H1 (cell line): ENCODE results near the gene CDK8. TPM values are rescaled to one million over a fixed set of nuclear protein-coding genes. Genes with fewer than 3 reads are reported as not detected.

Source experiments
- CTCF ChIA-PET: fragments of 300-600 bp; sonication (Branson Sonifier 250); formaldehyde crosslinking; loops from one replicate; lab custom pipeline; 2021; ENCODE audit not compliant: partially characterized antibody; lab: Charles Lee
- POLR2A ChIA-PET: fragments of 300-600 bp; sonication (Branson Sonifier 250); formaldehyde crosslinking; loops from one replicate; lab custom pipeline; 2021; ENCODE audit warnings: inconsistent platforms; ENCODE audit not compliant: partially characterized antibody; lab: Charles Lee
- DNase-seq, 2 experiments: peaks; one replicate each; pipeline versions ENCODE4 v3.0.0 to v3.0.0-alpha.2; 2010 to 2022; ENCODE audit warnings: low spot score in 2 of 2, low read depth in 1 of 2, mixed read lengths in 1 of 2
- FAIRE-seq: peaks from 2 replicates; lab custom pipeline; 2011; peaks lifted over from hg19 to GRCh38; lab: Jason Lieb, UNC
- H2AFZ ChIP-seq: 2 replicates; pipeline ENCODE4 v1.8.1; 2012; ENCODE audit warnings: low read length, inconsistent platforms
- H2AK5ac ChIP-seq: 2 replicates; pipeline ENCODE4 v1.6.1; 2013; ENCODE audit warnings: low read depth, low read length
- H2BK120ac ChIP-seq: replicated peaks from 2 replicates; pipeline ENCODE3; 2013; ENCODE audit warnings: low read depth, low read length, inconsistent platforms
- H2BK12ac ChIP-seq: 2 replicates; pipeline ENCODE4 v1.6.1; 2013; ENCODE audit warnings: low read depth, low read length
- H2BK15ac ChIP-seq: 2 replicates; pipeline ENCODE4 v1.6.1; 2013; ENCODE audit warnings: low read length
- H2BK20ac ChIP-seq: 2 replicates; pipeline ENCODE4 v1.6.1; 2013; ENCODE audit warnings: low read length
- H2BK5ac ChIP-seq: 2 replicates; pipeline ENCODE4 v1.6.1; 2013; ENCODE audit warnings: low read depth, low read length
- H3K14ac ChIP-seq: 2 replicates; pipeline ENCODE4 v1.6.1; 2013; ENCODE audit warnings: inconsistent platforms; ENCODE audit not compliant: insufficient read length
- H3K18ac ChIP-seq: 2 replicates; pipeline ENCODE4 v1.6.1; 2013; ENCODE audit warnings: low read length; ENCODE audit errors: extremely low read depth
- H3K23ac ChIP-seq: 2 replicates; pipeline ENCODE4 v1.6.1; 2013; ENCODE audit warnings: inconsistent platforms; ENCODE audit not compliant: insufficient read length
- H3K23me2 ChIP-seq: 2 replicates; pipeline ENCODE4 v1.6.1; 2013; ENCODE audit warnings: low read depth, low read length
- H3K27ac ChIP-seq: 2 replicates; pipeline ENCODE4 v1.6.1; 2011; ENCODE audit warnings: low read depth, low read length, inconsistent platforms
- H3K27me3 ChIP-seq, 4 experiments: replicated peaks in 1 of 4; 1 replicate in 1 of 4; 2 replicates in 3 of 4; pipeline versions ENCODE4 v1.6.1 to v1.8.1; 2011 to 2013; ENCODE audit warnings: low read length in 3 of 4, mild to moderate bottlenecking in 3 of 4, inconsistent platforms in 2 of 4, mixed read lengths in 2 of 4, moderate library complexity in 1 of 4; ENCODE audit not compliant: control insufficient read depth in 3 of 4, insufficient read depth in 3 of 4; ENCODE audit errors: extremely low read depth in 1 of 4
- H3K36me3 ChIP-seq, 4 experiments: 2 replicates each; pipeline versions ENCODE4 v1.6.1 to v1.8.1; 2011 to 2013; ENCODE audit warnings: mild to moderate bottlenecking in 4 of 4, low read length in 3 of 4, moderate library complexity in 2 of 4, control low read depth in 1 of 4, inconsistent platforms in 1 of 4; ENCODE audit not compliant: insufficient read depth in 4 of 4, control insufficient read depth in 2 of 4
- H3K4ac ChIP-seq: replicated peaks from 2 replicates; pipeline ENCODE3; 2013; ENCODE audit warnings: low read length, low read depth, mixed read lengths, inconsistent platforms; ENCODE audit not compliant: insufficient read length
- H3K4me1 ChIP-seq, 4 experiments: replicated peaks in 1 of 4; 1 replicate in 1 of 4; 2 replicates in 3 of 4; pipeline versions ENCODE4 v1.6.1 to v1.8.1; 2011 to 2013; ENCODE audit warnings: low read length in 3 of 4, inconsistent platforms in 2 of 4, mixed read lengths in 1 of 4; ENCODE audit not compliant: insufficient read depth in 4 of 4, control insufficient read depth in 3 of 4
- H3K4me2 ChIP-seq, 2 experiments: 2 replicates each; pipeline versions ENCODE4 v1.6.1 to v1.8.1; 2011 to 2013; ENCODE audit warnings: low read depth in 2 of 2, low read length in 2 of 2, control low read depth in 1 of 2, inconsistent platforms in 1 of 2, mild to moderate bottlenecking in 1 of 2; ENCODE audit not compliant: insufficient read depth in 1 of 2
- H3K4me3 ChIP-seq, 4 experiments: fragments of 200-600, 300-600 bp in 1 of 4; sonication (generic), shearing (Covaris generic), sonication (Bioruptor Twin) in 1 of 4; 2 replicates each; pipeline versions ENCODE4 v1.5.1 to v1.8.1; 2011 to 2016; ENCODE audit warnings: low read length in 4 of 4, low read depth in 3 of 4, control low read depth in 2 of 4, inconsistent platforms in 2 of 4, mild to moderate bottlenecking in 2 of 4, mixed read lengths in 1 of 4, moderate library complexity in 1 of 4; ENCODE audit not compliant: insufficient read depth in 2 of 4; ENCODE audit errors: extremely low read depth in 1 of 4
- H3K56ac ChIP-seq: replicated peaks from 2 replicates; pipeline ENCODE3; 2013; ENCODE audit warnings: low read depth, mild to moderate bottlenecking, mixed read lengths, low read length, inconsistent platforms; ENCODE audit not compliant: insufficient read length
- H3K79me1 ChIP-seq: 2 replicates; pipeline ENCODE4 v1.6.1; 2013; ENCODE audit warnings: low read depth, low read length, control low read depth
- H3K79me2 ChIP-seq, 2 experiments: 2 replicates each; pipeline versions ENCODE4 v1.6.1 to v1.8.1; 2012 to 2013; ENCODE audit warnings: low read length in 2 of 2, mild to moderate bottlenecking in 2 of 2, inconsistent platforms in 1 of 2; ENCODE audit not compliant: insufficient read depth in 2 of 2, control insufficient read depth in 1 of 2
- H3K9ac ChIP-seq, 4 experiments: replicated peaks in 1 of 4; 1 replicate in 1 of 4; 2 replicates in 3 of 4; pipeline versions ENCODE4 v1.6.1 to v1.8.1; 2011 to 2013; ENCODE audit warnings: low read depth in 3 of 4, low read length in 3 of 4, control low read depth in 2 of 4, mild to moderate bottlenecking in 2 of 4, moderate library complexity in 2 of 4, inconsistent platforms in 1 of 4; ENCODE audit errors: extremely low read depth in 1 of 4
- H3K9me3 ChIP-seq, 2 experiments: 2 replicates each; pipeline versions ENCODE4 v1.6.1 to v1.8.1; 2012 to 2013; ENCODE audit warnings: mild to moderate bottlenecking in 2 of 2, moderate library complexity in 2 of 2, control low read depth in 1 of 2, inconsistent platforms in 1 of 2, low read depth in 1 of 2, low read length in 1 of 2, mixed read lengths in 1 of 2; ENCODE audit not compliant: insufficient read depth in 2 of 2
- H4K20me1 ChIP-seq, 2 experiments: replicated peaks in 1 of 2; 2 replicates each; pipeline versions ENCODE3 to v1.8.1; 2011 to 2013; ENCODE audit warnings: inconsistent platforms in 2 of 2, low read length in 2 of 2, mild to moderate bottlenecking in 1 of 2; ENCODE audit not compliant: insufficient read depth in 2 of 2, control insufficient read depth in 1 of 2
- H4K5ac ChIP-seq: 2 replicates; pipeline ENCODE4 v1.6.1; 2013; ENCODE audit warnings: low read length, low read depth, mixed read lengths, inconsistent platforms; ENCODE audit not compliant: insufficient read length
- H4K8ac ChIP-seq: 2 replicates; pipeline ENCODE4 v1.8.0; 2013; ENCODE audit warnings: mild to moderate bottlenecking, moderate library complexity, low read length, inconsistent platforms; ENCODE audit not compliant: insufficient read depth; ENCODE audit errors: extremely low read depth
- H4K91ac ChIP-seq: replicated peaks from 2 replicates; pipeline ENCODE3; 2013; ENCODE audit warnings: low read length, mixed read lengths, inconsistent platforms; ENCODE audit not compliant: insufficient read length
- BRCA1 ChIP-seq: IDR thresholded peaks from 2 replicates; pipeline ENCODE4 v1.6.1; 2012; ENCODE audit warnings: low read depth, low read length, improper control_type of control experiment
- CBX8 ChIP-seq: fragments of 300-800, 300-1000 bp; sonication (generic); IDR thresholded peaks from 2 replicates; pipeline ENCODE4 v1.7.1; 2016; ENCODE audit warnings: low read depth, low read length, borderline replicate concordance
- CHD1 ChIP-seq: IDR thresholded peaks from 2 replicates; pipeline ENCODE4 v1.6.1; 2012; ENCODE audit warnings: low read depth, low read length, improper control_type of control experiment
- FOSL1 ChIP-seq: IDR thresholded peaks from 2 replicates; pipeline ENCODE4 v1.6.1; 2011; ENCODE audit warnings: mild to moderate bottlenecking, low read depth, low read length, moderate library complexity; ENCODE audit not compliant: insufficient read depth
- GTF2F1 ChIP-seq: IDR thresholded peaks from 2 replicates; pipeline ENCODE4 v1.6.1; 2012; ENCODE audit warnings: low read depth, low read length, improper control_type of control experiment, borderline replicate concordance
- HDAC6 ChIP-seq: IDR thresholded peaks from one replicate; pipeline ENCODE4 v1.7.1; 2012; ENCODE audit warnings: low read depth, mild to moderate bottlenecking, inconsistent platforms, low read length, moderate library complexity
- JUND ChIP-seq: IDR thresholded peaks from 2 replicates; pipeline ENCODE4 v1.6.1; 2011; ENCODE audit warnings: mild to moderate bottlenecking, improper control_type of control experiment, low read length
- PHF8 ChIP-seq: fragments of 200-600 bp; sonication (generic); conservative IDR thresholded peaks from 2 replicates; pipeline ENCODE4 v1.7.1; 2012; ENCODE audit warnings: low read depth, mild to moderate bottlenecking, inconsistent platforms, low read length, moderate library complexity
- POU5F1 ChIP-seq: IDR thresholded peaks from 2 replicates; pipeline ENCODE4 v1.6.1; 2011; ENCODE audit warnings: low read depth, mild to moderate bottlenecking, low read length, moderate library complexity
- SIN3A ChIP-seq, 2 experiments: IDR thresholded peaks in 1 of 2; conservative IDR thresholded peaks in 1 of 2; 2 replicates each; pipeline ENCODE4 v1.6.1; 2011 to 2012; ENCODE audit warnings: low read length in 2 of 2, improper control_type of control experiment in 1 of 2, low read depth in 1 of 2, mild to moderate bottlenecking in 1 of 2
- SP1 ChIP-seq: IDR thresholded peaks from 2 replicates; pipeline ENCODE4 v1.6.1; 2011; ENCODE audit warnings: low read depth, low read length
- TEAD4 ChIP-seq: IDR thresholded peaks from 2 replicates; pipeline ENCODE4 v1.6.1; 2012; ENCODE audit warnings: low read depth, low read length, inconsistent platforms, mixed read lengths
- ZNF274 ChIP-seq: IDR thresholded peaks from 2 replicates; pipeline ENCODE4 v1.7.0; 2012; ENCODE audit warnings: low read length, borderline replicate concordance; ENCODE audit errors: extremely low read depth
- WGBS, 2 experiments: shearing (Covaris generic) in 1 of 2; methylation state at CpG; one replicate each; pipeline versions ENCODE4 v1.1.6 to v1.1.7; 2013 to 2015; ENCODE audit warnings: low lambda C conversion rate in 2 of 2, mixed read lengths in 2 of 2, inconsistent platforms in 1 of 2, low coverage in 1 of 2, missing lambda C conversion rate in 1 of 2; ENCODE audit not compliant: insufficient replicate concordance in 2 of 2, insufficient coverage in 1 of 2, insufficient read length in 1 of 2; ENCODE audit errors: extremely low coverage in 1 of 2, missing lambda C conversion rate in 1 of 2; 5-methylcytosine and 5-hydroxymethylcytosine counted together
- polyA plus RNA-seq, 7 experiments: library from polyadenylated mRNA; depleted of rRNA in 3 of 7; stranded (reverse) in 5 of 7; unstranded in 2 of 7; fragments of >200 nt in 5 of 7; fragments of 200-250 nt in 2 of 7; gene quantifications; 1 replicate in 5 of 7; 2 replicates in 1 of 7; 4 replicates in 1 of 7; pipeline versions ENCODE4 v1.2.1 to v1.2.3, GENCODE V29; 2011 to 2013; ENCODE audit warnings: missing spikeins in 2 of 7, mixed read lengths in 2 of 7
- total RNA-seq: library from RNA; stranded (reverse); fragmentation: NEBNext Ultra II Directional; extraction: Animal tissue kit (Norgen Biotek cat#: 25700); gene quantifications from 2 replicates; pipeline ENCODE4 v1.2.1, GENCODE V29; 2021

The CDK8 gene
- total and polyA plus RNA-seq, 2 of the 8 experiments (the other 6 are each of a cell fraction or from before 2014, with no cell fraction given), result 22.1 to 25.6 TPM

DNA sequence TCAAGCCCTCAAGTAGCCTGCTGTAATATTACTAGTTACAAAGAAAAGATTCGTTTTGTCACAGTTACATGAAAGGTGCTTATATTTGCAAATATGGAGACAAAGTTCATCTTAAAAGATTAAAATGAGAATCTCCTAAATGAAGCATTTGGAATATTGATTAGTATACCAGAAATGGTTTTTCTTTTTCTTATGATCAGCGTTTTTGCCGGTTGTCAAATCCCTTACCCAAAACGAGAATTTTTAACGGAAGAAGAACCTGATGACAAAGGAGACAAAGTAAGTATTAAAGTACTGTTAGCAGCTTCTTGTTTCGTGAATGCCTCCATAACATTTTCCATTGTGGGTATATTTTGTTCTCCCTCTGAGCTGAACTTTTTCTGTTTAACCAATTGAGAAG, 147.1 kb downstream of the CDK8 start:
- peaks cover 0 to 31% (median 10%) of the 10 kb centered on the region in 4 experiments; a peak in 4 of 8 replicates for H3K36me3 ChIP-seq

More for the DNA sequence above, 147.1 kb downstream of the CDK8 start:
- Histone ChIP-seq H3K14ac (no peak overlapping the region), H4K8ac (no peak overlapping the region; the same call in 1 of the 2 replicates), H3K4ac (no peak overlapping the region), H3K9ac (no peak overlapping the region), H3K9me3 (no peaks in the 10 kb centered on the region), H3K56ac (no peak overlapping the region), H2BK5ac (no peak overlapping the region), H3K27ac (no peak overlapping the region), H3K27me3 (no peaks in the 10 kb centered on the region), H4K20me1 (no peaks in the 10 kb centered on the region), H3K4me1 (no peaks in the 10 kb centered on the region), H4K91ac (no peak overlapping the region), H3K4me3 (no peak overlapping the region), H3K4me2 (no peak overlapping the region), H3K23me2 (no peaks in the 10 kb centered on the region), H3K23ac (no peak overlapping the region), H2AFZ (no peak overlapping the region), H3K79me2 (no peaks in the 10 kb centered on the region), H3K79me1 (no peaks in the 10 kb centered on the region), H2BK12ac (no peak overlapping the region), H2BK20ac (no peak overlapping the region), H3K18ac (no peak overlapping the region), H2AK5ac (no peak overlapping the region), H2BK15ac (no peak overlapping the region), H2BK120ac (no peak overlapping the region), H4K5ac (no peak overlapping the region)
- TF ChIP-seq JUND, result no peak
- TF ChIP-seq HDAC6, result no peak
- no peak for TF ChIP-seq CHD1
- TF ChIP-seq ZNF274, result no peak
- TF ChIP-seq SIN3A (conservative IDR thresholded peaks at IDR 0.05 in 1 of 2, IDR thresholded peaks at IDR 0.05 in 1 of 2; ENCODE audit: low read depth in 1 of 2, low read length in 2 of 2), result no peak
- no peak for TF ChIP-seq PHF8
- no peak for TF ChIP-seq TEAD4
- no peak for TF ChIP-seq GTF2F1
- TF ChIP-seq CBX8, result no peak
- TF ChIP-seq BRCA1, result no peak
- TF ChIP-seq FOSL1, result no peak
- TF ChIP-seq POU5F1, result no peak
- TF ChIP-seq SP1, result no peak
- WGBS, 2 experiments, result 89% methylated on average over 6 of the region's 6 CpGs; no CpG with 5 or more reads in 1 of the 2 experiments
- FAIRE-seq (no peak), DNase-seq (no peak)
- CTCF ChIA-PET, result interaction anchor here (0.6 to 1.0 kb wide), 4 partner anchors 26 to 245 kb away, joined by 3 to 4 read pairs (median 3); no protein-coding TSS in a partner anchor
- POLR2A ChIA-PET, result no interaction called here
